LNCAP (cell line): ENCODE measurements around the gene COL5A1.

Source experiments
- CTCF ChIP-seq: fragments of 450-650 bp; IDR thresholded peaks from 2 replicates; pipeline ENCODE4 v1.5.1; 2017; ENCODE audit warnings: mild to moderate bottlenecking

Gene COL5A1

GRCh38 chr9:134661299-134661698 is 19.7 kb downstream of the COL5A1 start:
- no peak for TF ChIP-seq CTCF

- TF ChIP-seq CTCF = no peak
Observed at GRCh38 chr9:134661791-134662142, 20.2 kb downstream of the COL5A1 start.

- TF ChIP-seq CTCF = no peak
Observed at GRCh38 chr9:134662143-134662876, 20.7 kb downstream of the COL5A1 start.

GRCh38 chr9:134663084-134663483 is 21.5 kb downstream of the COL5A1 start:
- no peak for TF ChIP-seq CTCF

GRCh38 chr9:134663753-134664415 is 22.3 kb downstream of the COL5A1 start:
- TF ChIP-seq CTCF = no peak

- TF ChIP-seq CTCF = no peak
Observed at GRCh38 chr9:134664446-134664845, 22.8 kb downstream of the COL5A1 start.

- no peak for TF ChIP-seq CTCF
Observed at GRCh38 chr9:134666208-134666607, 24.6 kb downstream of the COL5A1 start.
